ENCODE measurements around the gene LRP1B.

The LRP1B gene

DNA sequence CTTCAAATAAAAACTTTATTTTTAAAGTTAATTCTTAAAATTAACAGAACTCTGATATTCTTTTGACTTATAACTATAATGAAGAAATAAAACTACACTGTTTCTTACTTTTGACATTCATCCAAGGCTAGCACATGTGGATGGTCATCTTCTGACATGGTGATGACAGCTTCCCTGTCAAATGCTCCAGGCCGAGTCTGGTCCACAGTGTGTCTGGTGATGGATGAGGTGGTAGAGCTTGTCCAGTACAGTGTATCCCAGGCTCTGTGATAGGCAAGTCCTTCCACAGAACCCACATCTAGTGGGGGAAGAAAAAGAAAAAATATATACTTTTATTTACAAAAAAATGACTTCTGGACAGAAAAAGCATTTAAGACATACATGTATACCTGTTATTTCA lies 1529.5 kb downstream of the LRP1B start:
- H3K27ac ChIP-seq = no peak overlapping the region
- TF ChIP-seq, protein P1, sequence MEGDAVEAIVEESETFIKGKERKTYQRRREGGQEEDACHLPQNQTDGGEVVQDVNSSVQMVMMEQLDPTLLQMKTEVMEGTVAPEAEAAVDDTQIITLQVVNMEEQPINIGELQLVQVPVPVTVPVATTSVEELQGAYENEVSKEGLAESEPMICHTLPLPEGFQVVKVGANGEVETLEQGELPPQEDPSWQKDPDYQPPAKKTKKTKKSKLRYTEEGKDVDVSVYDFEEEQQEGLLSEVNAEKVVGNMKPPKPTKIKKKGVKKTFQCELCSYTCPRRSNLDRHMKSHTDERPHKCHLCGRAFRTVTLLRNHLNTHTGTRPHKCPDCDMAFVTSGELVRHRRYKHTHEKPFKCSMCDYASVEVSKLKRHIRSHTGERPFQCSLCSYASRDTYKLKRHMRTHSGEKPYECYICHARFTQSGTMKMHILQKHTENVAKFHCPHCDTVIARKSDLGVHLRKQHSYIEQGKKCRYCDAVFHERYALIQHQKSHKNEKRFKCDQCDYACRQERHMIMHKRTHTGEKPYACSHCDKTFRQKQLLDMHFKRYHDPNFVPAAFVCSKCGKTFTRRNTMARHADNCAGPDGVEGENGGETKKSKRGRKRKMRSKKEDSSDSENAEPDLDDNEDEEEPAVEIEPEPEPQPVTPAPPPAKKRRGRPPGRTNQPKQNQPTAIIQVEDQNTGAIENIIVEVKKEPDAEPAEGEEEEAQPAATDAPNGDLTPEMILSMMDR (IDR thresholded peaks at IDR 0.05) = no peak

DNA sequence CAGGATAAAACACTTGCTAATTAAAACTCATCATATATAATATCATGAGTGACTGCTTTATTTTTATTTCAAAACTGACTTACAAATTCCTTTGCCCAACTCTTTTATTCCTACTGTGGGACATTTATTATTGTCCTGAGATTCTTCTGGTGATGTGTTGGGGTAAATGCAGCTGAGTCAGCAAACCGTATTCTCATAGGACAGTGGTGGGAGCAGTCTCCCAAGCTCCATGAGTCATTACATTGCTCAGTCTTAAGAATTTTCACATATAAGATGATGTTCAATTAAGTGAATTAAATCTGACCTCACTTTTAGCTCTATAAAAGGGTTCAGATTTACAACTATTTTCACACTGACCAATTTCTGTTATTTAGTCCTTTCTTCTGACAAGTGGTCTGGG lies 1530.7 kb downstream of the LRP1B start:
- TF ChIP-seq, protein P1 (IDR thresholded peaks at IDR 0.05) = no peak
- TF ChIP-seq ZFX (IDR thresholded peaks at IDR 0.05; ENCODE audit: borderline replicate concordance) = no peak
- H3K27ac ChIP-seq = no peak overlapping the region

DNA sequence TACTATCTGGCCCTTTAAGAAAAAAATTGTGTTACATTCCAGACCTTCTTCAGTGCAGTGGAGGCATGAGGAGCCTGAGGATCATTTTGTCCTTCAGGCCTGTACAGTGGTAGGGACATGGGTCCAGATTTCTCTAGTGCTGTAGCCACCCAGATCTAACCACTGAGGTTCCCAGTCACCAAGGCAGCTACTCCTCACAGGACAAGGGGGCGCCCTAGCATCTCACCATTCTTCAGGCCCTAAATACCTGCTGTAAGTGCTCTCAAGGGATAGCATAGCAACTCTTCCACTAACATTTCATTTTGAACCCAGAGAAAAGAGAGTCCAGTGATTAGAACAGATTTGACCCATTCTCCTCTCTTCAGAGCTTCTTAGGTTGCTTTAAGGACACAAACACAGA lies 1533.0 kb downstream of the LRP1B start:
- H3K27ac ChIP-seq = no peak overlapping the region
- TF ChIP-seq, protein P1 (IDR thresholded peaks at IDR 0.05) = no peak
- TF ChIP-seq ZFX (IDR thresholded peaks at IDR 0.05; ENCODE audit: borderline replicate concordance) = no peak

DNA sequence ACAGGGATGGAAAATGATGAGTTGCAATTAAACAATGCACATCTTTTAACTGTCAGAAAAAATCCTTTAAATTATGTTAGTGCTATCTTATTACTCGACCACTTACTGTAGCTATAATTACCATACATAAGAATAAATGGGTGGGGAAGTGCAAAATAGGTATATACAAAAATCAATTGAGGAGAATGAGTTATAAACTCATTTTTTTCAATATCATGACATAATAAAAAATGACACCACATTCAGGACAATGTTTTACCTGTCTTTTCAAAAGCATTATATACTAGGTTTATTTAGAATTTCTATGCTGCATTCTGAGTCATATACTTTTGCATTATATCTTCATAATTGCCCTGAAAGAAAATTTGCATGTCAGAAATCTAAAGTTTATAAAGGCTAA lies 1533.6 kb downstream of the LRP1B start:
- TF ChIP-seq ZFX (IDR thresholded peaks at IDR 0.05; ENCODE audit: borderline replicate concordance) = no peak
- TF ChIP-seq, protein P1 (IDR thresholded peaks at IDR 0.05) = no peak
- H3K27ac ChIP-seq = no peak overlapping the region

DNA sequence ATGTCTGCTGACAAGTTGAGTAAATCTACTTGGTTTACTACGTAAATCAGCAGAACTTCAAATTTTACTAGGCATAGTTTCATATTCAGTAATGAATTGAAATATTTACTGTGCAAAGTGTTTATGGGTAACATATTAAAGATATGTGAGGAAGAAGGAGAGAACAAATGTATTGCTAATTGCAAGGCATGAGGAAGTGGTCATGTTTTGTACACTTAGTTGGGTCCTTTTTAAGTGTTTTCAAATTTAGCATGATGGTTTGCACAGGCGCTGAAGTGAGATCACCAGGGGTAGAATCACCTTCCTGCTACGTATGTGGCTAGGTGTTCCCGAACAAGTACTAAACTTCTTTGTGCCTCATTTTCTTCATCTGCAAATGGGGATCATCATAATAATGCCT lies 1534.4 kb downstream of the LRP1B start:
- no peak overlapping the region for H3K27ac ChIP-seq
- no peak for TF ChIP-seq ZFX (IDR thresholded peaks at IDR 0.05; ENCODE audit: borderline replicate concordance)
- TF ChIP-seq, protein P1 (IDR thresholded peaks at IDR 0.05) = no peak

DNA sequence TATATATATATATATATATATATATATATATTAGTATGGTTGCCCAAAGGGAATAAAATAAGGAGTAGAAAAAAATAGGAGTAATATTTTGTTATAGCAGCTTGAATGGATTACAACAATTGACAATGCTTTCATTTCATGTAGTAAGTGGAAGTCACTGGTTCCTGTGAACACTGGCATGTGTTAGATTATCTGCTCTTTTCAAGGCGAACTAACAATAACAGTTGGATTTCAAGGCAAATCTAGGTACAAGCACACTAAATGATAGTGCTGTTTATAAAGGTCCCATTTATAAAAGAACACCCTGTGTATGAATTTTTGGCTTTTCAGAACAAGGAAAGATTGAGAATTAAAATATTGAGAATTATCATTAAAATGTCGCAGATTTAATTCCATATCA lies 1535.7 kb downstream of the LRP1B start:
- TF ChIP-seq, protein P1 (IDR thresholded peaks at IDR 0.05) = no peak
- TF ChIP-seq ZFX (IDR thresholded peaks at IDR 0.05; ENCODE audit: borderline replicate concordance) = no peak
- H3K27ac ChIP-seq = no peak overlapping the region

DNA sequence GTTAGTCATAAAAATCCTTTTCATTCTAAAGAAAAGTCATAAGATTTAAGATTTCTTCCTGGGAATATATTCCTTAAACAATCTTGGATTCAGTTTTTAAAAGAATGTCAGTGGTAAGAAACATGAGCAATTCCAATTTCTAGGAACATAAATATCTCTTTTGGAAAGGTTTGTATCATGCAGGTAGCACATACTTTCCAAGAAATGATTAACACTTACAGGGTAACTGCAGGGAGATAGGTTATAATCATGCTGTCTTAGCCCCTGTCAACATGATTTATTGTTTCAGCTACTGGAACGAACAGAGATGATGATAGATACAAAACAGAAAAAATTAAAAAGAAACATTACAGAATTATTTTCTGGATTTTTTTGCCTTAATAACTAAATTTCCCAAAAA lies 1537.7 kb downstream of the LRP1B start:
- no peak overlapping the region for H3K27ac ChIP-seq
- TF ChIP-seq, protein P1 (IDR thresholded peaks at IDR 0.05) = no peak
- TF ChIP-seq ZFX (IDR thresholded peaks at IDR 0.05; ENCODE audit: borderline replicate concordance) = no peak
